GM13976 (cell line): ENCODE results near the gene RPS17.

Source experiments
- DNase-seq: peaks from one replicate; pipeline ENCODE4 v3.0.0; 2012; ENCODE audit warnings: low spot score
- CTCF ChIP-seq: IDR thresholded peaks from 2 replicates; pipeline ENCODE4 v1.5.1; 2012; ENCODE audit warnings: borderline replicate concordance, mild to moderate bottlenecking; ENCODE audit not compliant: insufficient read depth; ENCODE audit errors: extremely low read depth, missing control alignments, control extremely low read depth
- in situ Hi-C: fragments of 300-500 bp; cut with MboI; formaldehyde crosslinking; loops from one replicate; pipeline ENCODE4 v1.12.0; 2022; ENCODE audit warnings: low sequenced_read_pairs, mixed read lengths, inconsistent platforms; ENCODE audit not compliant: unreplicated experiment

Gene RPS17

GRCh38 chr15:82572311-82572710 lies 32.1 kb upstream of the RPS17 start:
- in situ Hi-C loops: no loop called here
- no peak for TF ChIP-seq CTCF
- DNase-seq: no peak

- TF ChIP-seq CTCF: no peak
- no peak for DNase-seq
- in situ Hi-C loops: no loop called here
Measured at GRCh38 chr15:82571722-82572222, 31.5 kb upstream of the RPS17 start.

- no peak for DNase-seq
- TF ChIP-seq CTCF: no peak
- in situ Hi-C loops: no loop called here
Measured at GRCh38 chr15:82570721-82571508, 30.7 kb upstream of the RPS17 start.

GRCh38 chr15:82569834-82570233 lies 29.6 kb upstream of the RPS17 start:
- in situ Hi-C loops: no loop called here

GRCh38 chr15:82568986-82569385 lies 28.7 kb upstream of the RPS17 start:
- in situ Hi-C loops: no loop called here
- no peak for DNase-seq
- TF ChIP-seq CTCF: no peak

More at GRCh38 chr15:82569834-82570233, 29.6 kb upstream of the RPS17 start:
- TF ChIP-seq CTCF: no peak
- DNase-seq: no peak

- no peak for TF ChIP-seq CTCF
- in situ Hi-C loops: no loop called here
- DNase-seq: no peak
Measured at GRCh38 chr15:82567661-82568060, 27.4 kb upstream of the RPS17 start.
